SKM-1 treated with dmso at 0.1 percent for 144 hours (cell line): Measurements from ENCODE around the gene ANKRD53.
"Not testable (repeated sequence)": the region's sequence is repeated elsewhere in the genome, so short reads cannot be mapped to it uniquely, and the experiment has no call there.

Experiments
- DNase-seq: peaks from one replicate; lab custom pipeline; 2025; ENCODE audit not compliant: unreplicated experiment; lab: John Stamatoyannopoulos, UW

The ANKRD53 gene

DNA sequence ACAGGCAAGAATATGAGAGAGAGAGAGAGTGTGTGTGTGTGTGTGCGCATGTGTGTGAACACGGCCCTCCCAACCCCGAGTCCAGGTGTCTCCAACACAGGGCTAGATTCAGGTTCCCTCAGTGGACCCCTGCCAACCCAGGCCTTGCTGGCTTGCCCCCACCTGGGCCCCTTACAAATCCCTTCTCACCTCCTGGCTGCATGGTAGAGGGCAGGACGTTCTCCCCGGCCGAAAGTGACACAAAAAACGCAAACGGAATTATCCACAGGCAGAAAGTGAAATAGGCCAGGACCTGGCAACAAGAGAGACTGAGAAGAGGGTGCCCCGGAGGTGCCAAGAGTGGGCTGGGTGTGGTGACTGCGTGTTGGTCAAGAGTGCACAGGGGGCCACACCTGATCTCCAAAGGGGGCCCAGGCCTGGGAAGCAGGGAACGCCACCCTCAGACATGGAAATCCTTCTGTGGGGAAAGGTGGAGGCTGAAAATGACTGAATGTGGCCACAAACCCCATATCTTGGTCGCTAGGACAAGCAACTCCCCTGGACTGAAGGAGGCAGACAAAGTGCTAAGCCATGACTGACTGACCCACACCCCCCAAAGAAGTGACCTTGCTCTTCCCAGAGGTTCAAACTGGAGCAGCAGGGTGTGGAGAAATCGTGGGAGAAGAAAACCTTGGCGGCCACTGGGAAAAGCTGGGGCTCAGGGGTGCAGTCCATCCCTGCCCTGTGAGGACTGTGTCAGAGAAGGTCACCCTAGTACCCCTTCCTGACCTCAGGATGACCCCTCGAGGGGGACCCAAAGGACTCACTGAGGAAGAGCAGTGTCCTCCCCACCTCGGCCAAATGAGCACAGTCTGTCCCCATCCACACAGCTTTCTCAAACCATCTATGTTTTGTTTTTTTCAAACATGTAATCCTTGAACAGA is 10.6 kb downstream of the ANKRD53 start:
- DNase-seq: no peak

DNA sequence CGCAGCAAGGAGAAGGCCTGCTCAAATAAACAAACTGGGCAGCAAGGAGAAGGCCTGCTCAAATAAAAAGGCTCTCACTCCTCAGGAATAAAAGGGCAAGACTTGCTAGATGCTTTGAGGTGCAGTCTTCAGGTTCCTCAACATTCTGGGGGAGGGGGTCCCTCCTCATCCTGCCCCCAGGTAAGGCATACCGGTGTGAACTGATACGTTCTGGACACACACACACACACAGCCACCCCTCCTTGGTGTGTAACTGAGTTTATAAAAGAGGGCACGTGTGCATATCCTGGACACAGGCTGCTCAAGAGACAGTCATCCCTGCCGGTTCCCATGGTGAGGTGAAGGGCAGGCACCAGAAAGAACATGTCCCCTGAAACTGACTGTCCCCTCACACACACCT is 11.8 kb downstream of the ANKRD53 start:
- no peak for DNase-seq

DNA sequence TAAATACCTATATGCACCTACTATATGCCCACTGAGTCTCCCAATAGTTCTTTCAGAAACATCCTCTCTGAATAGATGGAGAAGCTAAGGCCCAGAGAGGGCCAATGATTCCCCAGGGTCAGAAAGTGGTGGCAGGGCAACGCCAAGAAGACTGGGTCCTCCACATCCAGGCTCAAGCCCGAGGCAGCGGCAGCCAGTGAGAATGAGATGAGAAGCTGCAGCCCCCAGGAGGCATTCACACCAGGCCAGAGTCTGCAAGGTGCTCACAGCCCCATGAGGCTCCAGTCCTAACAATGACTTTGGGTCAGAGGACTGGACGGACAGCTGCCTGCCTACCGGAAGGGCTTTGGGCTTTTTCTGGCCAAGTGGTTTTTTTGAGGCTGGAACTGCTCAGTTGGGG is 12.7 kb downstream of the ANKRD53 start:
- no peak for DNase-seq

GRCh38 chr2:70991742-70992141 is 13.3 kb downstream of the ANKRD53 start:
- DNase-seq: no peak

DNA sequence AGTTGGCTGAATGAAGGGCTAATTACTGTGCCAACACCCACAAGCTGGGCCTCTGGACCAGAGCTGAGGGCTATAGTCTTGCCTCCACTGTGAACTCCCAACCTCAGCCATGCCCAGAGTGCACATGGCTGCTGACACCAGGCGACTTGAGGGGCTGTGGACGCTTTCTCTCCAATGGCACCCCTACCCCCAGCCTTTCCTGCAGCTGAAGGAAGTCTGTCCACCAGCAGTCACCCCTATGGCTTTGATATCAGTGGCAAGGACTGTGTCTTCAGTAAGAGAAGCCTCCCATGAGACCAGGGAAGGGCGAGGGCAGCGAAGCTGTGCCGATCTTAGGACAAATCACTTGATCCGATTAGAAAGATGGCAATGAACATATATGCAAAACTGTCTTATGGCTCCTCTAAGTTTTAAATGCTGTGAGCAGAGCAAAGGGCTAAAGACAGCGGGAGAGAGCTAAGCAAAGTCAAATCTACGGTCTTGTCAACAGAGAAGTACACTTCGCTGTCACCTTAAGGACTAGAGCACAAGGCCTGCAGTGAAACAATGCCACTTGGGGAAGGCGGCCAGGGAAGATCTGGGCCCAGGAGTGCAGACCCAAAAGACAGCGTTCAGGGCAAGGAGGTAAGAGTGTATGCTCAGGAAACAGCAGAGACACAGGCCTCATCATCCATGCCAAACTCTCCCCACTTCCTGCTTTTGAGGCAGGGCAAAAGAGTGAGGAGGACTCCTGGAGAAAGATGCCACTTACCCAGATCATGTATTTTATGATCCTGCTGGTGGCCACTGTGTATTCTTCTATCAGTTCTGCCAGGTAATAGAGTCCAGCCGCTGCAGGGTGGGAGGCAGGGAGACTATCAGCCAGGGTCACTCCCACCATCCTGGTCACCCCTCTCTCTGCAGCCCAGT is 14.8 kb downstream of the ANKRD53 start:
- no peak for DNase-seq

GRCh38 chr2:70994009-70994698 is 15.7 kb downstream of the ANKRD53 start:
- no peak for DNase-seq

- DNase-seq: peak; percentile 83
Observed at GRCh38 chr2:70994699-70995425, 16.4 kb downstream of the ANKRD53 start, which contains the start of gene TEX261. TSS of gene TEX261 (minus strand) at chr2:70994873. CDS start at chr2:70994757, 116 bp downstream.

GRCh38 chr2:70995426-70995729 is 16.9 kb downstream of the ANKRD53 start:
- peak; percentile 37 for DNase-seq

DNA sequence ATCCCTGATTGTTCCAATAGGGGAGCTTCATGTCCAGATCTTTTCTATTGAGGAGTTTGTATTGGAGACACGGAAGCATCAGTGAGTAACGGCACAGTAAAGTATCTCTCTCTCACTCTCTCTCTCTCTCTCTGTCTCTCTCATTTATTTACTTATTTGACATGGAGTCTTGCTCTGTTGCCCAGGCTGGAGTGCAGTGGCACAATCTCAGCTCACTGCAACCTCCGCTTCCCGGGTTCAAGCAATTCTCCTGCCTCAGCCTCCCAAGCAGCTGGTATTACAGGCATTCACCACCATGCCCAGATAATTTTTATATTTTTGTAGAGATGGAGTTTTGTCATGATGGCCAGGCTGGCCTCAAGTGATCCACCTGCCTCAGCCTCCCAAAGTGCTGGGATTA is 20.5 kb downstream of the ANKRD53 start:
- DNase-seq: not testable (repeated sequence)

GRCh38 chr2:70999362-70999761 is 20.9 kb downstream of the ANKRD53 start:
- peak; percentile 29 for DNase-seq

- not testable (repeated sequence) for DNase-seq
Observed at GRCh38 chr2:70999931-71000330, 21.5 kb downstream of the ANKRD53 start.

GRCh38 chr2:71000780-71001591 is 22.6 kb downstream of the ANKRD53 start:
- DNase-seq: peak; percentile 50

DNA sequence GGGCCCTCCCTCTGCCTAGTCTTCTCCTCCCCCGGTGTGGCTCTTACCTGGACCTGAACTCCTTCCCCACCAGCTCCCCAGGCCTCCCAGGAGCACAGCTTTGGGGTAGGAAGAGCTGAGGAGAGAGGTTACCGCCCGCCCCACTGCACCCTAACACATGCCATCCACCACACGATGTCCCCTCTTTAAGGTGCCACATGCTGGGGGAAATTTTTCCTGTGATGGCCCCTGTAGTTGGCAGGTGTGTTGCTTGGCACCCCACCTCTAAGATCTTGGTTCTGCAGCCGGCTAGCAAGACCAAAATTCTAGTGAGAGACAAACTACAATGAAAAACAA is 23.1 kb downstream of the ANKRD53 start:
- no peak for DNase-seq

GRCh38 chr2:71001981-71002570 is 23.6 kb downstream of the ANKRD53 start:
- no peak for DNase-seq

DNA sequence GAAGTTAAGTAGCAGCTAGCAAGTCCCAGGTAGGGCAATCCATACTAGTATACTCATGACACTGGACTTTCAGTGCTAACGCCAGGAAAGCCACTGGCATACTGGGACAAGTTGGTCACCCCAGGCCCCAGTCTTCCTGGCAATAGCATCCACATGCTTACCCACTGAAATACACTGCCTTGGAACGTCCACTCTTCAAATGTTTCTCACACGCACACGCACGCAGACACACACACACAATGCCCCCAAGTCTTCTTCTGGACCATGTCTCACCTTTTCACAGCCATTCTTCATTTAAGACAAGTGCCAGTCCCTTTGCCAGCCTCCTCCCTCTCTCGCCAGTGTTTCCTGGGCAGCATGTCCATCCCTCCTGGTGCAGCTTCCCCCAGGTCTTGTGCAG is 25.0 kb downstream of the ANKRD53 start:
- DNase-seq: no peak

GRCh38 chr2:71003966-71004755 is 25.7 kb downstream of the ANKRD53 start:
- DNase-seq: no peak

- no peak for DNase-seq
Observed at GRCh38 chr2:71004857-71005256, 26.4 kb downstream of the ANKRD53 start.

DNA sequence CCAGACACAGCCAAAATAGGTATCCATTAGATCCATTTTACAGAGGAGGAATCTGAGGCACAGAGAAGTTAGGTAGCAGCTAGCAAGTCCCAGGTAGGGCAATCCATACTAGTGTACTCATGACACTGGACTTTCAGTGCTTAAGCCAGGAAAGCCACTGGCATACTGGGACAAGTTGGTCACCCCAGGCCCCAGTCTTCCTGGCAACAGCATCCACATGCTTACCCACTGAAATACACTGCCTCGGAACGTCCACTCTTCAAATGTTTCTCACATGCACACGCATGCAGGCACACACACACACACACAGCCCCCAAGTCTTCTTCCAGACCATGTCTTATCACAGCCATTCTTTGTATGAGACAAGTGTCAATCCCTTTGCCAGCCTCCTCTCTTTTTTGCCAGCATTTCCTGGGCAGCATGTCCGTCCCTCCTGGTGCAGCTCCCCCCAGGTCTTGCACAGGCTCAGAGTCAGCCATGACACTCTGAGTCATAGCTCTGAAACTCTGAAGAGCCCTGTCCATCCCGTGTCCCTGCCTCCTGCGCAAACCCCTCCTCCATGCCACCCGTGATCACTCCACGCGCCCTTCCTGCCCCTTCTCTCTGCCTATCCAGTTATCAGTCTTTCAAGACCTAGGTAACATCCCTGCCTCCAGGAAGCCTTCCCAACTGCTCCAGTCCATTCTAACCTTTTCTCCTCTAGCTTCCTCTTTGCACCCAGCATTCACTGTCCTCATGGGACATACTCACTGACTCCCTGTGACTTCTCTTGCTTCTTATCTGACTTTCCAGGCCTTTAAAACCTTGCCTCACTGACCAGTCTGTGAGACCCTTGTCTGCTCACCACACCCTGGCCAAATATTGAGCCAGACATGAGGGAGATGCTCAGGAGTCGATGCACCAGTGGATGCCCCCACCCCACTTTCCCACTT is 27.1 kb downstream of the ANKRD53 start:
- DNase-seq: no peak
